KMS-11 (cell line): Measurements from ENCODE around the gene GNRHR.

Experiments
- H2AFZ ChIP-seq: fragments of 200-600 bp; sonication (generic); 2 replicates; pipeline ENCODE4 v1.6.1; 2016; ENCODE audit warnings: antibody characterized with exemption, mixed run types, low read depth
- H3K27ac ChIP-seq: fragments of 200-600 bp; sonication (generic); 2 replicates; pipeline ENCODE4 v1.6.1; 2016; ENCODE audit warnings: mild to moderate bottlenecking, mixed run types
- H3K27me3 ChIP-seq: fragments of 200-600 bp; sonication (generic); 2 replicates; pipeline ENCODE4 v1.6.1; 2017; ENCODE audit warnings: mild to moderate bottlenecking, low read depth, mixed run types, moderate library complexity; ENCODE audit not compliant: insufficient read depth
- H3K36me3 ChIP-seq: fragments of 200-600 bp; sonication (generic); 2 replicates; pipeline ENCODE4 v1.6.1; 2017; ENCODE audit warnings: mild to moderate bottlenecking, mixed run types; ENCODE audit not compliant: insufficient read depth
- H3K4me1 ChIP-seq: fragments of 200-600 bp; sonication (generic); 2 replicates; pipeline ENCODE4 v1.6.1; 2016; ENCODE audit warnings: mild to moderate bottlenecking, low read depth, mixed run types; ENCODE audit not compliant: poor library complexity, severe bottlenecking
- H3K4me2 ChIP-seq: fragments of 200-600 bp; sonication (generic); 2 replicates; pipeline ENCODE4 v1.7.0; 2016; ENCODE audit warnings: mild to moderate bottlenecking, mixed run types
- H3K4me3 ChIP-seq: fragments of 200-600 bp; sonication (generic); IDR thresholded peaks from 2 replicates; pipeline ENCODE4 v1.6.1; 2017; ENCODE audit warnings: low read depth, low read length, mixed read lengths; ENCODE audit not compliant: insufficient read depth
- H3K79me2 ChIP-seq: fragments of 200-600 bp; sonication (generic); 2 replicates; pipeline ENCODE4 v1.6.1; 2016; ENCODE audit warnings: low read depth, mixed run types; ENCODE audit not compliant: insufficient read depth
- H3K9ac ChIP-seq: fragments of 200-600 bp; sonication (generic); 2 replicates; pipeline ENCODE4 v1.6.1; 2016; ENCODE audit warnings: mild to moderate bottlenecking, mixed run types
- H4K20me1 ChIP-seq: fragments of 200-600 bp; sonication (generic); 2 replicates; pipeline ENCODE4 v1.6.1; 2016; ENCODE audit warnings: mild to moderate bottlenecking, mixed run types; ENCODE audit not compliant: insufficient read depth
- TF ChIP-seq, protein P1 (sequence below): fragments of 200-600 bp; sonication (generic); conservative IDR thresholded peaks from 2 replicates; pipeline ENCODE4 v1.6.1; 2017; ENCODE audit warnings: low read depth, mild to moderate bottlenecking, antibody characterized with exemption, low read length, moderate library complexity, mixed read lengths

The GNRHR gene

DNA sequence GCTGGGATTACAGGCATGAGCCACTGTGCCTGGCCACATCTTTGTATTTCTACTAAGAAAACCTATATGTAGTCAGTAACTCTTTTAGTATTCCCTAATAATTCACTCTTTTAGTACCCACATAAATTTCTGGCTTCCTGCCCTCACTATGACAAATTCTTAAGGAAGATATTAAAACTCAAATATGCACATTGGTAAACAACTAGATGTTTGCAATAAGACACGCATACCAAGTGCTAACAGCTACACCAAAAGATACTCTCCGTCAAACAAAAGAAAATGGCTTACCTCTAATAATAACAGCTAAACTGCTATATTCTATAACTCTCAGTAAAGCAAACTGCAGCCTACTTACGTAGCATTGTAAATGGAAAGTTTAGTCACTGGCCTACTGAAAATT is 59.5 kb downstream of the GNRHR start:
- peaks cover 15% of the 10 kb centered on the region for H3K79me2 ChIP-seq
- no peaks in the 10 kb centered on the region for H3K36me3 ChIP-seq

DNA sequence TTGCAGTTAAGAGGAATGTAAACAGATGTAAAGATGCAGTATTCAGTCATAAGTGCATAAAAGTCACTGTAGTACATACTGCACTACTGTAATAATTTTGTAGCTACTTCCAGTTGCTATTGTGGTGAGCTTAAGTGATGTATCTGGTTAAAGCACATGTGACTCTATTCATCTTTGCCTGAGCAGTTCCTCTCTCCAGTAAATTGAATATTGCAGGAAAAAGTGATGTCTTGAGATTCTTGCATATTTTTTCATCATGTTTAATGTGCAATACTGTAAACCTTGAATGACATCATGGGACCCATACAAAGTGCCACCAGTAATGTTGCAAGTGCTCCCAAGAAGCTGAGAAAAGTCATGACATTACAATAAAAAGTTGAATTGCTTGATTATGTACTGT is 62.9 kb downstream of the GNRHR start:
- Histone ChIP-seq H3K27ac (no peak overlapping the region), H3K9ac (no peak overlapping the region), H3K4me2 (no peak overlapping the region), H3K4me3 (no peak overlapping the region), H4K20me1 (no peaks in the 10 kb centered on the region), H3K36me3 (no peaks in the 10 kb centered on the region), H3K79me2 (no peaks in the 10 kb centered on the region), H3K4me1 (no peaks in the 10 kb centered on the region), H3K27me3 (no peaks in the 10 kb centered on the region), H2AFZ (no peak overlapping the region)
- TF ChIP-seq, protein P1, sequence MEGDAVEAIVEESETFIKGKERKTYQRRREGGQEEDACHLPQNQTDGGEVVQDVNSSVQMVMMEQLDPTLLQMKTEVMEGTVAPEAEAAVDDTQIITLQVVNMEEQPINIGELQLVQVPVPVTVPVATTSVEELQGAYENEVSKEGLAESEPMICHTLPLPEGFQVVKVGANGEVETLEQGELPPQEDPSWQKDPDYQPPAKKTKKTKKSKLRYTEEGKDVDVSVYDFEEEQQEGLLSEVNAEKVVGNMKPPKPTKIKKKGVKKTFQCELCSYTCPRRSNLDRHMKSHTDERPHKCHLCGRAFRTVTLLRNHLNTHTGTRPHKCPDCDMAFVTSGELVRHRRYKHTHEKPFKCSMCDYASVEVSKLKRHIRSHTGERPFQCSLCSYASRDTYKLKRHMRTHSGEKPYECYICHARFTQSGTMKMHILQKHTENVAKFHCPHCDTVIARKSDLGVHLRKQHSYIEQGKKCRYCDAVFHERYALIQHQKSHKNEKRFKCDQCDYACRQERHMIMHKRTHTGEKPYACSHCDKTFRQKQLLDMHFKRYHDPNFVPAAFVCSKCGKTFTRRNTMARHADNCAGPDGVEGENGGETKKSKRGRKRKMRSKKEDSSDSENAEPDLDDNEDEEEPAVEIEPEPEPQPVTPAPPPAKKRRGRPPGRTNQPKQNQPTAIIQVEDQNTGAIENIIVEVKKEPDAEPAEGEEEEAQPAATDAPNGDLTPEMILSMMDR = no peak

More for the DNA sequence above, 59.5 kb downstream of the GNRHR start:
- Histone ChIP-seq H3K4me1 (peaks cover 10% of the 10 kb centered on the region), H3K9ac (no peak overlapping the region), H3K27ac (no peak overlapping the region), H3K27me3 (no peaks in the 10 kb centered on the region), H2AFZ (no peak overlapping the region), H3K4me3 (no peak overlapping the region), H3K4me2 (no peak overlapping the region), H4K20me1 (no peaks in the 10 kb centered on the region)
- TF ChIP-seq, protein P1 = no peak
